Heart right ventricle (tissue), 16 donors: ENCODE measurements around the gene PDZD8. TPM values are rescaled to one million over a fixed set of nuclear protein-coding genes. Genes with fewer than 3 reads are reported as not detected.
"Not testable (repeated sequence)": the region's sequence is repeated elsewhere in the genome, so short reads cannot be mapped to it uniquely, and the experiment has no call there.

Source experiments
- ATAC-seq, 8 donors: fragments of 200-7000 bp; cut with Tn5 transposase; one replicate each; pipeline ENCODE4 v1.9.1; 2020; ENCODE audit warnings: mild to moderate bottlenecking in 8 of 8, moderate library complexity in 8 of 8, moderate number of reproducible peaks in 1 of 8
- DNase-seq, 2 donors: peaks; one replicate each; pipeline ENCODE4 v3.0.0-alpha.2; 2020
- H3K27ac ChIP-seq, 10 donors: fragments of 200-600 bp; sonication (generic) in 2 of 10; one replicate each; pipeline versions ENCODE4 v1.5.0 to v1.8.0; 2020 to 2022; ENCODE audit warnings: mild to moderate bottlenecking in 3 of 10
- H3K27me3 ChIP-seq, 7 donors: fragments of 200-600 bp; one replicate each; pipeline ENCODE4 v1.8.0; 2021 to 2022; ENCODE audit warnings: mild to moderate bottlenecking in 2 of 7
- H3K36me3 ChIP-seq, 9 donors: fragments of 200-600 bp; sonication (generic) in 1 of 9; one replicate each; pipeline versions ENCODE4 v1.5.0 to v1.8.0; 2020 to 2022; ENCODE audit warnings: mild to moderate bottlenecking in 2 of 9
- H3K4me1 ChIP-seq, 9 donors: fragments of 200-600 bp; sonication (generic) in 1 of 9; one replicate each; pipeline versions ENCODE4 v1.5.0 to v1.8.0; 2020 to 2022; ENCODE audit warnings: mild to moderate bottlenecking in 4 of 9
- H3K4me3 ChIP-seq, 10 donors: fragments of 200-600 bp; sonication (generic) in 2 of 10; one replicate each; pipeline versions ENCODE4 v1.5.0 to v1.8.0; 2020 to 2022; ENCODE audit warnings: mild to moderate bottlenecking in 7 of 10, moderate library complexity in 2 of 10
- H3K9me3 ChIP-seq, 11 donors: fragments of 200-600 bp in 10 of 11; sonication (generic) in 2 of 11; one replicate each; pipeline versions ENCODE4 v1.5.0 to v1.8.0; 2013 to 2022; ENCODE audit warnings: mild to moderate bottlenecking in 2 of 11, control low read depth in 1 of 11, moderate library complexity in 1 of 11
- CTCF ChIP-seq, 9 donors: fragments of 200-600 bp; sonication (generic) in 2 of 9; IDR thresholded peaks; one replicate each; pipeline versions ENCODE4 v1.5.0 to v1.8.0; 2021 to 2022; ENCODE audit warnings: antibody characterized with exemption in 9 of 9, mild to moderate bottlenecking in 5 of 9, moderate library complexity in 1 of 9
- WGBS, 2 donors: extraction: QIAGEN DNeasy Blood & Tissue Kit; methylation state at CpG; one replicate each; pipeline ENCODE4 v1.1.7; 2013; ENCODE audit warnings: inconsistent platforms in 1 of 2; 5-methylcytosine and 5-hydroxymethylcytosine counted together
- intact Hi-C, 10 donors: fragments of 100-400 bp; cut with DNase I; formaldehyde crosslinking; loops; one replicate each; pipeline versions ENCODE4 v1.11.1 to v1.14.2; 2022
- polyA plus RNA-seq, 2 donors: library from polyadenylated mRNA; stranded (reverse); fragments of 200-250 nt; gene quantifications; one replicate each; pipeline ENCODE4 v1.2.3, GENCODE V29; 2013
- total RNA-seq, 10 donors: library from RNA; stranded (reverse); fragmentation: NEBNext Ultra II Directional in 3 of 10; extraction: Animal tissue kit (Norgen Biotek cat#: 25700) in 3 of 10; gene quantifications; one replicate each; pipeline versions ENCODE4 v1.2.1 to v1.2.4, GENCODE V29; 2021 to 2023
- donor health status: Arrhythmogenic right ventricular cardiomyopathy.
- donor health status: ischemic (EF 13 %, LVEDD 7.1; RV severe dilation, severe dysfunction).
- donor health status: healthy with polysubstance abuse.
- donor health status: DM: no; HTN: yes; CAD: no.
- donor health status: DM: no; HTN: no; CAD: no.
- donor health status: ischemic (EF 25% LVEDD 6.9; RV normal size, moderate dysfunction).
- donor health status: ischemic (EF 25% LVEDD 5.7; RV mildly dilated, moderate dysfunction).
- donor health status: healthy.
- donor health status: DM: yes; HTN: yes; CAD: no.
- donor health status: Ischemic cardiomyopathy.
- donor health status: ischemic (EF 35%, LVEDD 5.7; RV mildly dilated, moderate dysfunction).
- donor health status: nonischemic (EF 11% LVEDD 7.7; RV severe dilation, severe dysfunction).
- donor health status: DM: yes; HTN: yes; CAD: no.
- donor health status: PGD.
- donor health status: ischemic (EF 29% LVEDD 5.4; RV normal size, mild dysfunction).
- donor health status: nonischemic (EF 23%, LVEDD 6.1; RV moderate dilation, normal function).

PDZD8 gene
- total and polyA plus RNA-seq, 12 donors: 2.0 to 31.3 (median 22.7) TPM

- TF ChIP-seq CTCF (IDR thresholded peaks at IDR 0.05): no peak
- intact Hi-C loops: loop anchor here in 1 of 10 donors (10.0 kb wide), 1 partner anchor 88 kb away; no protein-coding TSS in a partner anchor
- no peak for ATAC-seq
- no peak for DNase-seq
- Histone ChIP-seq H3K9me3 (no peaks in the 10 kb centered on the region), H3K36me3 (peaks cover 0 to 35% (median 0%) of the 10 kb centered on the region in 9 donors), H3K4me3 (no peak overlapping the region), H3K27ac (no peak overlapping the region), H3K27me3 (no peaks in the 10 kb centered on the region), H3K4me1 (no peaks in the 10 kb centered on the region)
- whole genome bisulfite sequencing, 2 donors: 96 to 99% methylated on average over 4 of the region's 4 CpGs
These were observed 62.8 kb downstream of the PDZD8 start for GRCh38 chr10:117312430-117312829.

- Histone ChIP-seq H3K4me3 (no peak overlapping the region), H3K27me3 (no peaks in the 10 kb centered on the region), H3K27ac (no peak overlapping the region), H3K4me1 (no peaks in the 10 kb centered on the region), H3K9me3 (no peaks in the 10 kb centered on the region), H3K36me3 (peaks cover 0 to 30% (median 0%) of the 10 kb centered on the region in 9 donors)
- DNase-seq: no peak
- WGBS, 2 donors: 97 to 99% methylated on average over 5 of the region's 5 CpGs
- intact Hi-C loops: loop anchor here in 1 of 10 donors (10.0 kb wide), 1 partner anchor 86 kb away; no protein-coding TSS in a partner anchor
- ATAC-seq: no peak
- no peak for TF ChIP-seq CTCF (IDR thresholded peaks at IDR 0.05)
These were observed 64.0 kb downstream of the PDZD8 start for GRCh38 chr10:117311261-117311660.

- Histone ChIP-seq H3K9me3 (peaks cover 0 to 10% (median 0%) of the 10 kb centered on the region in 11 donors), H3K27ac (no peak overlapping the region), H3K36me3 (peaks cover 0 to 5% (median 0%) of the 10 kb centered on the region in 9 donors), H3K4me1 (no peaks in the 10 kb centered on the region), H3K4me3 (no peak overlapping the region), H3K27me3 (no peaks in the 10 kb centered on the region)
- TF ChIP-seq CTCF (IDR thresholded peaks at IDR 0.05): no peak
- intact Hi-C loops: no loop called here
- DNase-seq (no peak), ATAC-seq (no peak)
These were observed 68.6 kb downstream of the PDZD8 start for GRCh38 chr10:117306674-117307073.

- H3K9me3 ChIP-seq: peaks cover 0 to 31% (median 5%) of the 10 kb centered on the region in 11 donors
- H3K4me1 ChIP-seq, intact Hi-C loops, H3K36me3 ChIP-seq, H3K4me3 ChIP-seq, H3K27me3 ChIP-seq, H3K27ac ChIP-seq, ATAC-seq, DNase-seq: not testable (repeated sequence)
- WGBS, 2 donors: 96 to 97% methylated on average over 3 of the region's 3 CpGs
These were observed 71.8 kb downstream of the PDZD8 start for GRCh38 chr10:117303451-117303850.

- H3K27me3 ChIP-seq: no peaks in the 10 kb centered on the region
- H3K9me3 ChIP-seq: peaks cover 0 to 31% (median 5%) of the 10 kb centered on the region in 11 donors
- TF ChIP-seq CTCF (IDR thresholded peaks at IDR 0.05): no peak
- ATAC-seq (no peak), DNase-seq (no peak)
- H3K4me3 ChIP-seq: no peak overlapping the region
- intact Hi-C loops: no loop called here
- no peaks in the 10 kb centered on the region for H3K4me1 ChIP-seq
- WGBS, 2 donors: 96 to 98% methylated on average over 1 of the region's 1 CpG
- H3K27ac ChIP-seq: no peak overlapping the region
- H3K36me3 ChIP-seq: peaks cover 0 to 5% (median 0%) of the 10 kb centered on the region in 9 donors
These were observed 74.6 kb downstream of the PDZD8 start for GRCh38 chr10:117300671-117301070.
